Measurements from ENCODE around the gene MYO5B. TPM values are rescaled to one million over a fixed set of nuclear protein-coding genes. Genes with fewer than 3 reads are reported as not detected.

Gene MYO5B
- total RNA-seq, 1 experiment from 2014 or later, result 32.1 TPM

DNA sequence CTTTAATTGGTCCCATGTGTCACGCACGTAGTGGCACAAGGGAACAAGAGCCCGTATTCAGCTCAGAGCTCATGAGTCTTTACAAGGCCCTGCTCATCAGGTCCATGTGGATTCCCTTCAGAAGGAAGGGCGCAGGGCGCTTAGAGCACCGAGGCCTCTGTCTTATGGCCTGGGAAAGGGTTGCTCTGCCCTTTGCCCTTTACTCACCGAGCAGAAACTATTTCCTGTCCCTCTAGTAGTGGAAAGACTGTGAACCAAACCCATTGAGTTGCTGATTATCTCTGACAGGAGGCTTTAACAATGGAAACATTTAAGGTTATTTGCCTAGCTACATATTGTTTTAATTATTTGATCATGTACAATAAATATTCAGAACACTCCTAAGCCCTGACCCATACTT is 279.6 kb downstream of the MYO5B start:
- no peak for DNase-seq (ENCODE audit: low read depth, low spot score)
- ChIA-PET CTCF (no interaction called here), POLR2A (no interaction called here), RAD21 (ENCODE audit: low non-redundant PET in 1 of 2, low total read pairs in 2 of 2, uncharacterized antibody in 2 of 2, unreplicated experiment in 2 of 2) (no interaction called here)
- Histone ChIP-seq H3K4me3 (replicated peaks in 1 of 2; ENCODE audit: low read depth in 1 of 2, low read length in 2 of 2) (no peak overlapping the region), H3K4me2 (ENCODE audit: low read length) (no peak overlapping the region), H3K27ac (ENCODE audit: low read depth, low read length) (no peak overlapping the region), H3K27me3 (ENCODE audit: insufficient read depth, low read length) (no peaks in the 10 kb centered on the region), H3K79me2 (ENCODE audit: insufficient read depth, low read length) (no peaks in the 10 kb centered on the region), H3K9me3 (ENCODE audit: control insufficient read depth in 1 of 2, insufficient read depth in 1 of 2, low read depth in 1 of 2, low read length in 2 of 2) (no peaks in the 10 kb centered on the region), H2AFZ (ENCODE audit: low read depth, low read length, poor library complexity, severe bottlenecking) (no peak overlapping the region), H3K9me2 (ENCODE audit: insufficient read depth) (no peaks in the 10 kb centered on the region), H4K20me1 (ENCODE audit: insufficient read depth) (no peaks in the 10 kb centered on the region), H3K36me3 (ENCODE audit: control insufficient read depth in 1 of 2, insufficient read depth in 2 of 2, low read length in 2 of 2) (no peaks in the 10 kb centered on the region), H3K4me1 (ENCODE audit: control insufficient read depth in 1 of 2, insufficient read depth in 2 of 2, low read length in 2 of 2) (no peaks in the 10 kb centered on the region), H3K9ac (ENCODE audit: low read length) (no peak overlapping the region)
- ATAC-seq, result no peak
- TF ChIP-seq SP1 (IDR thresholded peaks at IDR 0.05; ENCODE audit: low read depth) (no peak), REST (IDR thresholded peaks at IDR 0.05; ENCODE audit: low read depth) (no peak), POLR2A (IDR thresholded peaks at IDR 0.05; ENCODE audit: borderline replicate concordance, extremely low read depth, insufficient read depth, insufficient read length) (no peak), MAX (IDR thresholded peaks at IDR 0.05) (no peak), CEBPB (IDR thresholded peaks at IDR 0.05; ENCODE audit: low read depth) (no peak), JUND (IDR thresholded peaks at IDR 0.05) (no peak), ELF1 (IDR thresholded peaks at IDR 0.05; ENCODE audit: borderline replicate concordance, low read depth) (no peak), RAD21 (IDR thresholded peaks at IDR 0.05; ENCODE audit: low read depth) (no peak), POLR2AphosphoS5 (IDR thresholded peaks at IDR 0.05; ENCODE audit: low read depth, low read length) (no peak), EGR1 (IDR thresholded peaks at IDR 0.05; ENCODE audit: low read depth) (no peak), ZBTB33 (IDR thresholded peaks at IDR 0.05; ENCODE audit: extremely low read depth, insufficient replicate concordance, low read length) (no peak), YY1 (IDR thresholded peaks at IDR 0.05; ENCODE audit: extremely low read depth, insufficient replicate concordance, low read depth, low read length) (no peak), FOSL1 (IDR thresholded peaks at IDR 0.05; ENCODE audit: low read depth) (no peak), SRF (IDR thresholded peaks at IDR 0.05; ENCODE audit: low read depth) (no peak), CBX3 (IDR thresholded peaks at IDR 0.05; ENCODE audit: low read depth) (no peak), ZFX (IDR thresholded peaks at IDR 0.05) (no peak), ZNF274 (IDR thresholded peaks at IDR 0.05; ENCODE audit: low read depth, low read length) (no peak), SIN3A (IDR thresholded peaks at IDR 0.05; ENCODE audit: low read depth) (no peak)
- TF ChIP-seq, protein P1, sequence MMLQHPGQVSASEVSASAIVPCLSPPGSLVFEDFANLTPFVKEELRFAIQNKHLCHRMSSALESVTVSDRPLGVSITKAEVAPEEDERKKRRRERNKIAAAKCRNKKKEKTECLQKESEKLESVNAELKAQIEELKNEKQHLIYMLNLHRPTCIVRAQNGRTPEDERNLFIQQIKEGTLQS (IDR thresholded peaks at IDR 0.05), result no peak
- TF ChIP-seq, protein P2, sequence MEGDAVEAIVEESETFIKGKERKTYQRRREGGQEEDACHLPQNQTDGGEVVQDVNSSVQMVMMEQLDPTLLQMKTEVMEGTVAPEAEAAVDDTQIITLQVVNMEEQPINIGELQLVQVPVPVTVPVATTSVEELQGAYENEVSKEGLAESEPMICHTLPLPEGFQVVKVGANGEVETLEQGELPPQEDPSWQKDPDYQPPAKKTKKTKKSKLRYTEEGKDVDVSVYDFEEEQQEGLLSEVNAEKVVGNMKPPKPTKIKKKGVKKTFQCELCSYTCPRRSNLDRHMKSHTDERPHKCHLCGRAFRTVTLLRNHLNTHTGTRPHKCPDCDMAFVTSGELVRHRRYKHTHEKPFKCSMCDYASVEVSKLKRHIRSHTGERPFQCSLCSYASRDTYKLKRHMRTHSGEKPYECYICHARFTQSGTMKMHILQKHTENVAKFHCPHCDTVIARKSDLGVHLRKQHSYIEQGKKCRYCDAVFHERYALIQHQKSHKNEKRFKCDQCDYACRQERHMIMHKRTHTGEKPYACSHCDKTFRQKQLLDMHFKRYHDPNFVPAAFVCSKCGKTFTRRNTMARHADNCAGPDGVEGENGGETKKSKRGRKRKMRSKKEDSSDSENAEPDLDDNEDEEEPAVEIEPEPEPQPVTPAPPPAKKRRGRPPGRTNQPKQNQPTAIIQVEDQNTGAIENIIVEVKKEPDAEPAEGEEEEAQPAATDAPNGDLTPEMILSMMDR (IDR thresholded peaks at IDR 0.05 in 2 of 3, conservative IDR thresholded peaks at IDR 0.05 in 1 of 3; ENCODE audit: borderline replicate concordance in 1 of 3, insufficient read depth in 1 of 3, low read depth in 2 of 3, low read length in 2 of 3), result no peak
- intact Hi-C loops (cut with micrococcal nuclease), result no loop called here
- BruUV-seq (replicated peaks), result no TSS peak
